ENCODE data around the gene ZRANB1.

DNA sequence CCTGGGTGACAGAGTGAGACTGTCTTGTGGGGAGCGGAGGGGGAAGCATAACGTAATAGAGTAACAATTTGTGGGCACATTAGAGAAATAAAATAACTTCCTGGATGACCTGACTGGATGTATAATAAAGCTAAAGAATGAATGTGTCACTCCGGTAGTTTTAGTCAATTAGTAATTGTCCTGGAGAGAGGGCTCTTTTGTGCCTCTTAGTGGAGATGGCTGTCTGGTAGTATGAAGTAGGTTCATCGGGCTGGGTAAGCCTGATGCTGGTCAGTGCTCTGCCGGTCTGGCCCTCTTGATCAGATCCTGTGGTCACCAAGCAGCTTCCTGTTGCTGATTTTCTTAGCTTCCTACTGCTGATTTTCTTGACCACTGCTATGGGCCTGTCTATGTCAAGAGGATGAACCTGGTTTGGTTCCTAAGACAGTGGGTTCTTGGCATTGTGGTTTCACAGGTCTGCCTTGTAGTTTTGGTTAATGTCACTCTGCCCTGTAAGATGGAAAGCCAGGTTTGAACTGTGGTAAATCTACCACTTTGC is 34.1 kb downstream of the ZRANB1 start:
- TF ChIP-seq, protein P1, sequence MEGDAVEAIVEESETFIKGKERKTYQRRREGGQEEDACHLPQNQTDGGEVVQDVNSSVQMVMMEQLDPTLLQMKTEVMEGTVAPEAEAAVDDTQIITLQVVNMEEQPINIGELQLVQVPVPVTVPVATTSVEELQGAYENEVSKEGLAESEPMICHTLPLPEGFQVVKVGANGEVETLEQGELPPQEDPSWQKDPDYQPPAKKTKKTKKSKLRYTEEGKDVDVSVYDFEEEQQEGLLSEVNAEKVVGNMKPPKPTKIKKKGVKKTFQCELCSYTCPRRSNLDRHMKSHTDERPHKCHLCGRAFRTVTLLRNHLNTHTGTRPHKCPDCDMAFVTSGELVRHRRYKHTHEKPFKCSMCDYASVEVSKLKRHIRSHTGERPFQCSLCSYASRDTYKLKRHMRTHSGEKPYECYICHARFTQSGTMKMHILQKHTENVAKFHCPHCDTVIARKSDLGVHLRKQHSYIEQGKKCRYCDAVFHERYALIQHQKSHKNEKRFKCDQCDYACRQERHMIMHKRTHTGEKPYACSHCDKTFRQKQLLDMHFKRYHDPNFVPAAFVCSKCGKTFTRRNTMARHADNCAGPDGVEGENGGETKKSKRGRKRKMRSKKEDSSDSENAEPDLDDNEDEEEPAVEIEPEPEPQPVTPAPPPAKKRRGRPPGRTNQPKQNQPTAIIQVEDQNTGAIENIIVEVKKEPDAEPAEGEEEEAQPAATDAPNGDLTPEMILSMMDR (IDR thresholded peaks at IDR 0.05; ENCODE audit: low read depth, low read length) = no peak
- no peak for TF ChIP-seq POLR2A (IDR thresholded peaks at IDR 0.05; ENCODE audit: extremely low read depth, insufficient read length)
- TF ChIP-seq, protein P2, sequence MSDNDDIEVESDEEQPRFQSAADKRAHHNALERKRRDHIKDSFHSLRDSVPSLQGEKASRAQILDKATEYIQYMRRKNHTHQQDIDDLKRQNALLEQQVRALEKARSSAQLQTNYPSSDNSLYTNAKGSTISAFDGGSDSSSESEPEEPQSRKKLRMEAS (IDR thresholded peaks at IDR 0.05; ENCODE audit: low read depth, low read length) = no peak
- no peak for TF ChIP-seq MYC (IDR thresholded peaks at IDR 0.05; ENCODE audit: low read depth, low read length)

Measured in NB4 (cell line).